ENCODE measurements around the gene MAP1B.

Gene MAP1B

DNA sequence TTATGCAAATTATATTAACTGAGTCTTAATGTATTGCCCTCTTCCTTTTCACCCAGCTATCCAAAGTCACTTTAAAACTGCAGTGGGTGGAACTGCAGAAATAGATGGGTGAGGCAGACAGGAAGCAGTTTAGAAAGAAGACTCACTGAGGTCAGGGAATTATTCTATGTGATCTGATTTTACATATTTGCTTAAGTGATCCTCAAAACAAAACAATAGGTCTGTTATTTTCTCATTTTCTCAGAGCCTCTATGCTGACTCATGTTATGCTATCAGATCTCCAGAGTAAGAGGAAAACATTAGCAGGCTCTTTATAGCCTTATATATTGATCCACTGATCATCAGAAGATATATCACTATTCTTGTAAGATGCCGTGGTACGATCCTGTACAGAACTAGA, 149.3 kb downstream of the MAP1B start:
- no peak for DNase-seq
